ENCODE results near the gene MRPL1. TPM values are rescaled to one million over a fixed set of nuclear protein-coding genes. Genes with fewer than 3 reads are reported as not detected.

MRPL1 gene
- total RNA-seq, 4 donors from 2014 or later: 12.8 to 28.2 (median 17.2) TPM

DNA sequence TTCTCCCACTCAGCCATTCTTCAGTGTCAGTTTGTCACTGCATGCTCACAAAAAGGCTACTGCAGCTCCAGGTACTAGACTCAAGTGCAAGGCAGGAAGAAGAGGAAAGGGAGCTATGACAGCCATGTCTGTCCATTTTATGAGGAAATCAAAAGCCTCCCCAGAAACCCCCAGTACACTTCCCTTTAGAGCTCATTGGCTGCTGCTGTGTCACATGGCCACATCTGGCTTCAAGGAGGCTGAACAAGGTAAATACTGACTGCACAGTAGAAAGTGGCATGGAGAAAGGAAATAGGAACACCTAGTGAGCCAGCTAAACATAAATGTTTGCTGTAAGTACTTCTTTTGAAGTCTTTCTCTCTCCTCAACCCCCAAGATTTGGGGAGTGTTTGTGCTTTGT is 127.3 kb downstream of the MRPL1 start:
- intact Hi-C loops (cut with DNase I; ENCODE audit: low total_unique reads): no loop called here
- no peak overlapping the region for H3K4me3 ChIP-seq (ENCODE audit: low read depth, poor library complexity, severe bottlenecking)
- DNase-seq (ENCODE audit: low spot score in 2 of 2): no peak
- TF ChIP-seq, protein P1, sequence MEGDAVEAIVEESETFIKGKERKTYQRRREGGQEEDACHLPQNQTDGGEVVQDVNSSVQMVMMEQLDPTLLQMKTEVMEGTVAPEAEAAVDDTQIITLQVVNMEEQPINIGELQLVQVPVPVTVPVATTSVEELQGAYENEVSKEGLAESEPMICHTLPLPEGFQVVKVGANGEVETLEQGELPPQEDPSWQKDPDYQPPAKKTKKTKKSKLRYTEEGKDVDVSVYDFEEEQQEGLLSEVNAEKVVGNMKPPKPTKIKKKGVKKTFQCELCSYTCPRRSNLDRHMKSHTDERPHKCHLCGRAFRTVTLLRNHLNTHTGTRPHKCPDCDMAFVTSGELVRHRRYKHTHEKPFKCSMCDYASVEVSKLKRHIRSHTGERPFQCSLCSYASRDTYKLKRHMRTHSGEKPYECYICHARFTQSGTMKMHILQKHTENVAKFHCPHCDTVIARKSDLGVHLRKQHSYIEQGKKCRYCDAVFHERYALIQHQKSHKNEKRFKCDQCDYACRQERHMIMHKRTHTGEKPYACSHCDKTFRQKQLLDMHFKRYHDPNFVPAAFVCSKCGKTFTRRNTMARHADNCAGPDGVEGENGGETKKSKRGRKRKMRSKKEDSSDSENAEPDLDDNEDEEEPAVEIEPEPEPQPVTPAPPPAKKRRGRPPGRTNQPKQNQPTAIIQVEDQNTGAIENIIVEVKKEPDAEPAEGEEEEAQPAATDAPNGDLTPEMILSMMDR (IDR thresholded peaks at IDR 0.05): no peak
- no peak for TF ChIP-seq POLR2A (IDR thresholded peaks at IDR 0.05)

DNA sequence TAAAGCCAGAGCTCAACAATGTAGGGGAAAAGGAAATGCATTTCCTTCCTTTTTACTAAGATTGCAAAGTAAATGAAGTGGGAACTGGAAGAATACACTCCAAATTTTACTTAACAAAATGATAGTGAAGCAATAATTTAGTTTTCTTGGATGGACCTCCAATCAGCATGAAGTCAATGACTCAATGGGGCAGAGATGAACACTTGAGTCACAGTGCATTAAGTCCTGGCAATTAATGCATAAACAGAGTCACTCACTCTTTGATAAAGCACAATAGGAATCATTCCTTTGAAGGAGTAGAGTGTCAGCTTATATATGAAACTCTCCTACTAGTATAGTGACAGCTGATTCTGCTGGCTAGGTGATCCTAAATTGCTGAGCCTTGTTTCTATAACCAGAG is 127.8 kb downstream of the MRPL1 start:
- intact Hi-C loops (cut with DNase I; ENCODE audit: low total_unique reads): no loop called here
- H3K4me3 ChIP-seq (ENCODE audit: low read depth, poor library complexity, severe bottlenecking): no peak overlapping the region
- no peak for DNase-seq (ENCODE audit: low spot score in 2 of 2)
- TF ChIP-seq POLR2A (IDR thresholded peaks at IDR 0.05): no peak
- TF ChIP-seq, protein P1 (IDR thresholded peaks at IDR 0.05): no peak

DNA sequence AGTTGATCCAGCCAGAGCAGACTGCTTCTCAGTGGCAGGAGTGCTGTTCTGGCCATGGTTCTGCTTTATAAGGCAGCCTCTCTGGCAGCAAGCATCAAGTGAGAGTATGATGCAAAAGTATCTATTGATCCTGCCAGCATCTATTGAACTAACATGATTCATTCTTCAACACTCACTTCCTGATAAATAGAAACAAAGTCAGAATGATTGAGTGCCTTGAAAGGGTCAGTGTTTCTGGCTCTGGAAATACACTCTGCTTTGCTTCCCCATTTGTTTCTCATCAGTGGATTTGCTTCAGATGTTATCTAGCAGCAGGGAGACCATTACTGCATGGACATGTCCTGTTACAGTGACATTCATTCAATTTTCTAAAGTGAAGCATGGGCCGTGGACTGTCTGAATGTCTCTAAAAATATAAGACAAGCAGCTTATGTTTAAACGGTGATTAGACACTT is 128.3 kb downstream of the MRPL1 start:
- intact Hi-C loops (cut with DNase I; ENCODE audit: low total_unique reads): no loop called here
- no peak for DNase-seq (ENCODE audit: low spot score in 2 of 2)
- no peak for TF ChIP-seq POLR2A (IDR thresholded peaks at IDR 0.05)
- TF ChIP-seq, protein P1 (IDR thresholded peaks at IDR 0.05): no peak
- 40 to 50% methylated on average over 2 of the region's 2 CpGs for WGBS, 2 donors
- H3K4me3 ChIP-seq (ENCODE audit: low read depth, poor library complexity, severe bottlenecking): no peak overlapping the region

DNA sequence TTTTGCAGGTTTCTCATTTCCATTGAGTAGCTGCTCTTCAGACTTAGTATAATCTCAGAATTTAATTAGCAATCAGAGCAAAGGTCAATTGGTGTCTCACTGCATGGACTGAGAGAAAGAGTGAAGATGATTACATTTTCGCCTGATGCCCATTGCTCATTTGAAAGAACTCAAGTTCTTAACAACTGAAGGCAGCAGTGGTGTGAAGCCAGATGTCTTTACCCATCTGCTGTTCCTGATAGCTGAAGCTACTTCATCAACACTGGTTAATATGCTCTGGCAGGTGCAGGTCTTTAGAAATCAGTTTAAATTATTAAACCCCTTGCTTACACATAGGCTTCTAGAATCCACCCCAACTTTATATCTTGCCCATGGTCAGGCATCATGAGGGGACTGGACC is 130.0 kb downstream of the MRPL1 start:
- DNase-seq (ENCODE audit: low spot score in 2 of 2): no peak
- intact Hi-C loops (cut with DNase I; ENCODE audit: low total_unique reads): no loop called here
- 84 to 94% methylated on average over 1 of the region's 1 CpG for WGBS, 2 donors
- TF ChIP-seq, protein P1 (IDR thresholded peaks at IDR 0.05): no peak
- no peak for TF ChIP-seq POLR2A (IDR thresholded peaks at IDR 0.05)
- H3K4me3 ChIP-seq (ENCODE audit: low read depth, poor library complexity, severe bottlenecking): no peak overlapping the region

DNA sequence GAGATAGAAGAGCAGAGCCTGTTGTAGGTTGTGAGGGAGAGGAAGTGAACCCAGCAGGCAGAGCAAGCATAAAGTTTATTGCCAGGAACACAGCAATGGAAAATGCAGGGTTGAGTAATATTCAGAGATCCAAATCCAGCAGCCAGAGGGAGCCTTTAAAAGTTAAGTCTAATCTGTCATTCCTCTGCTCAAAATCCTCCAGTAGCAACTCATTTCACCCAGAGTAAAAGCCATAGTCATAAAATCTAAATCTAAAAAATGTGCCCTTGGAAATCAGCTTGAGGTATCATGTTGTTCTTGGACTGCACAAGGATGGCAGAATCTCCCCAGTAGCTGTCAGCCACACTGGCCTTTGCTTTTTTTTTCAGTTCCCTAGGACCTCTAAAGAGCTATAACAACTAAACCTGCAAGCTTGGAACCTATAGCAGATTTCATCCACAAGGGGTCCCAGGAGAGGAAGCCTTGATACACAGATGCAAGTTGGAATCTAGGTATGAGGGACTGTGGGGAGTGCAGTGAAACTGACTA is 131.6 kb downstream of the MRPL1 start:
- no peak overlapping the region for H3K4me3 ChIP-seq (ENCODE audit: low read depth, poor library complexity, severe bottlenecking)
- intact Hi-C loops (cut with DNase I; ENCODE audit: low total_unique reads): no loop called here
- no peak for TF ChIP-seq POLR2A (IDR thresholded peaks at IDR 0.05)
- TF ChIP-seq, protein P1 (IDR thresholded peaks at IDR 0.05): no peak
- no peak for DNase-seq (ENCODE audit: low spot score in 2 of 2)

DNA sequence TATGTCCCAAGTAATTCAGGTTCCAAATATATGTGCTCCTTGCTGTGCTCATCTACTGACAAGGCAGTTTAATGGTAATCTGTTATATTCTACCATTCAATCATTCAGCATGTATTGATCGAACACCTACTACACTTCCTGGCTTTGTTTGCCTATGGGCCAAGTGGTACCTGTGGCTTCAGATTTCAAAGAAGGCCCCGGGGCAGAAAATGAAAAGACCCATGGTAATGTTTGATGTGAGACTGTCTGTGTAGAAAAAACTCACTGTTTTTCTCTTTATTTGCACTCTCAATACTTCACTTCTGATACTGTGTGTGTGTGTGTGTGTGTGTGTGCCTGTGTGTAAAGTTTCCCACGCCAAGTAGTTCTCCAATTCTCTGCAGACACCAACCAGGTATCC is 133.4 kb downstream of the MRPL1 start:
- H3K4me3 ChIP-seq (ENCODE audit: low read depth, poor library complexity, severe bottlenecking): no peak overlapping the region
- WGBS, 2 donors: 53 to 74% methylated on average over 3 of the region's 3 CpGs
- TF ChIP-seq POLR2A (IDR thresholded peaks at IDR 0.05): no peak
- TF ChIP-seq, protein P1 (IDR thresholded peaks at IDR 0.05): no peak
- DNase-seq (ENCODE audit: low spot score in 2 of 2): no peak
- intact Hi-C loops (cut with DNase I; ENCODE audit: low total_unique reads): no loop called here

All from lower leg skin (tissue), 4 donors.